ENCODE measurements around the gene GFPT1. TPM values are rescaled to one million over a fixed set of nuclear protein-coding genes. Genes with fewer than 3 reads are reported as not detected.
A peak's percentile ranks its signal among the peaks of the same experiment; 100 is the strongest.

Gene GFPT1
- polyA plus RNA-seq, 3 donors, result 3.6 to 4.5 (median 3.7) TPM

GRCh38 chr2:69310111-69311023 is 76.7 kb downstream of the GFPT1 start:
- Histone ChIP-seq H3K4me1 (ENCODE audit: control insufficient read depth in 1 of 2, insufficient read depth in 2 of 2, low read length in 2 of 2) (peaks cover 17 to 18% of the 10 kb centered on the region in 2 donors), H2AFZ (ENCODE audit: insufficient read depth, low read depth, low read length, poor library complexity, severe bottlenecking) (no peak overlapping the region), H3K27ac (ENCODE audit: low read depth in 1 of 2, low read length in 2 of 2) (no peak overlapping the region), H3K4me3 (replicated peaks in 1 of 3; ENCODE audit: low read depth in 2 of 3, low read length in 3 of 3) (no peak overlapping the region), H3K27me3 (ENCODE audit: control insufficient read depth in 2 of 2, insufficient read depth in 2 of 2, low read length in 2 of 2) (peaks cover 0 to 14% of the 10 kb centered on the region in 2 donors), H3K9me3 (replicated peaks in 1 of 2; ENCODE audit: control insufficient read depth in 1 of 2, insufficient read depth in 1 of 2, low read length in 2 of 2) (no peaks in the 10 kb centered on the region), H3K36me3 (replicated peaks in 1 of 2; ENCODE audit: control insufficient read depth in 1 of 2, insufficient read depth in 2 of 2, low read length in 2 of 2) (no peaks in the 10 kb centered on the region), H3K4me2 (replicated peaks; ENCODE audit: extremely low read depth, low read length, poor library complexity, severe bottlenecking) (no peak overlapping the region), H3K79me2 (ENCODE audit: insufficient read depth, low read length) (no peaks in the 10 kb centered on the region), H4K20me1 (ENCODE audit: insufficient read depth, low read length) (no peaks in the 10 kb centered on the region), H3K9ac (ENCODE audit: insufficient read depth, low read length, poor library complexity, severe bottlenecking) (no peak overlapping the region)
- intact Hi-C loops (cut with micrococcal nuclease), result no loop called here
- peaks cover 9 to 16% (median 14%) of the 10 kb centered on the region in 3 donors for H3K27me3 Mint-ChIP-seq (ENCODE audit: low read depth in 3 of 3)
- H3K9me3 Mint-ChIP-seq, result peaks cover 0 to 3% (median 2%) of the 10 kb centered on the region in 7 donors
- TF ChIP-seq, protein P1, sequence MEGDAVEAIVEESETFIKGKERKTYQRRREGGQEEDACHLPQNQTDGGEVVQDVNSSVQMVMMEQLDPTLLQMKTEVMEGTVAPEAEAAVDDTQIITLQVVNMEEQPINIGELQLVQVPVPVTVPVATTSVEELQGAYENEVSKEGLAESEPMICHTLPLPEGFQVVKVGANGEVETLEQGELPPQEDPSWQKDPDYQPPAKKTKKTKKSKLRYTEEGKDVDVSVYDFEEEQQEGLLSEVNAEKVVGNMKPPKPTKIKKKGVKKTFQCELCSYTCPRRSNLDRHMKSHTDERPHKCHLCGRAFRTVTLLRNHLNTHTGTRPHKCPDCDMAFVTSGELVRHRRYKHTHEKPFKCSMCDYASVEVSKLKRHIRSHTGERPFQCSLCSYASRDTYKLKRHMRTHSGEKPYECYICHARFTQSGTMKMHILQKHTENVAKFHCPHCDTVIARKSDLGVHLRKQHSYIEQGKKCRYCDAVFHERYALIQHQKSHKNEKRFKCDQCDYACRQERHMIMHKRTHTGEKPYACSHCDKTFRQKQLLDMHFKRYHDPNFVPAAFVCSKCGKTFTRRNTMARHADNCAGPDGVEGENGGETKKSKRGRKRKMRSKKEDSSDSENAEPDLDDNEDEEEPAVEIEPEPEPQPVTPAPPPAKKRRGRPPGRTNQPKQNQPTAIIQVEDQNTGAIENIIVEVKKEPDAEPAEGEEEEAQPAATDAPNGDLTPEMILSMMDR (IDR thresholded peaks at IDR 0.05), result no peak
- no peak for DNase-seq
- H3K36me3 Mint-ChIP-seq, result peaks cover 0 to 2% of the 10 kb centered on the region in 2 donors
- peak overlapping the region in 2 of 7 donors; percentile 22 to 54 for H3K27ac Mint-ChIP-seq
- peaks cover 28% of the 10 kb centered on the region for H3K4me1 Mint-ChIP-seq
- WGBS (ENCODE audit: insufficient coverage), result 94% methylated on average over 14 of the region's 19 CpGs
- no peak overlapping the region for H3K4me3 Mint-ChIP-seq

- Mint-ChIP-seq H3K4me1 (peaks cover 25% of the 10 kb centered on the region), H3K4me3 (no peak overlapping the region), H3K27me3 (ENCODE audit: low read depth in 3 of 3) (peaks cover 12 to 24% (median 22%) of the 10 kb centered on the region in 3 donors), H3K9me3 (peaks cover 0 to 6% (median 3%) of the 10 kb centered on the region in 7 donors), H3K27ac (peak overlapping the region in 4 of 7 donors; percentile 40 to 55 (median 50)), H3K36me3 (peaks cover 0 to 2% of the 10 kb centered on the region in 2 donors)
- 100% methylated on average over 3 of the region's 9 CpGs for WGBS (ENCODE audit: insufficient coverage)
- DNase-seq, result peak in 1 of 3 donors; percentile 7
- TF ChIP-seq, protein P1 (IDR thresholded peaks at IDR 0.05), result no peak
- Histone ChIP-seq H4K20me1 (ENCODE audit: insufficient read depth, low read length) (no peaks in the 10 kb centered on the region), H3K9ac (ENCODE audit: insufficient read depth, low read length, poor library complexity, severe bottlenecking) (no peak overlapping the region), H3K9me3 (replicated peaks in 1 of 2; ENCODE audit: control insufficient read depth in 1 of 2, insufficient read depth in 1 of 2, low read length in 2 of 2) (no peaks in the 10 kb centered on the region), H2AFZ (ENCODE audit: insufficient read depth, low read depth, low read length, poor library complexity, severe bottlenecking) (no peak overlapping the region), H3K79me2 (ENCODE audit: insufficient read depth, low read length) (no peaks in the 10 kb centered on the region), H3K4me1 (ENCODE audit: control insufficient read depth in 1 of 2, insufficient read depth in 2 of 2, low read length in 2 of 2) (peaks cover 17 to 18% of the 10 kb centered on the region in 2 donors), H3K36me3 (replicated peaks in 1 of 2; ENCODE audit: control insufficient read depth in 1 of 2, insufficient read depth in 2 of 2, low read length in 2 of 2) (no peaks in the 10 kb centered on the region), H3K27ac (ENCODE audit: low read depth in 1 of 2, low read length in 2 of 2) (no peak overlapping the region), H3K4me3 (replicated peaks in 1 of 3; ENCODE audit: low read depth in 2 of 3, low read length in 3 of 3) (no peak overlapping the region), H3K4me2 (replicated peaks; ENCODE audit: extremely low read depth, low read length, poor library complexity, severe bottlenecking) (no peak overlapping the region), H3K27me3 (ENCODE audit: control insufficient read depth in 2 of 2, insufficient read depth in 2 of 2, low read length in 2 of 2) (peaks cover 0 to 17% of the 10 kb centered on the region in 2 donors)
- intact Hi-C loops (cut with micrococcal nuclease), result no loop called here
These were observed 77.5 kb downstream of the GFPT1 start for GRCh38 chr2:69309351-69310110.
